ENCODE results near the gene SST. TPM values are rescaled to one million over a fixed set of nuclear protein-coding genes. Genes with fewer than 3 reads are reported as not detected.

SST gene
- total RNA-seq, 2 experiments from 2014 or later, result not detected

GRCh38 chr3:187667526-187667925 is 2.7 kb downstream of the SST start:
- Mint-ChIP-seq H3K9me3 (no peaks in the 10 kb centered on the region), H3K36me3 (ENCODE audit: low read depth) (no peaks in the 10 kb centered on the region), H3K27me3 (peaks cover 78% of the 10 kb centered on the region), H3K27ac (no peak overlapping the region), H3K4me1 (ENCODE audit: low read depth) (no peaks in the 10 kb centered on the region), H3K4me3 (no peak overlapping the region)
- ChIA-PET POLR2A (no interaction called here), CTCF (interaction anchor here (3.1 kb wide), 1 partner anchor 12 kb away, joined by 15 read pairs; no protein-coding TSS in a partner anchor)
- DNase-seq, result no peak
- Histone ChIP-seq H3K4me1 (ENCODE audit: insufficient read depth, low read length) (no peaks in the 10 kb centered on the region), H3K4me3 (ENCODE audit: low read length) (no peak overlapping the region), H3K9me3 (ENCODE audit: control insufficient read depth in 1 of 2, insufficient read depth in 1 of 2, low read length in 2 of 2) (peaks cover 0 to 9% of the 10 kb centered on the region in 2 experiments), H3K27ac (ENCODE audit: low read depth in 1 of 2, low read length in 2 of 2) (no peak overlapping the region), H3K36me3 (ENCODE audit: insufficient read depth, low read length) (no peaks in the 10 kb centered on the region), H3K27me3 (ENCODE audit: control insufficient read depth in 1 of 2, insufficient read depth in 2 of 2, low read length in 2 of 2) (peaks cover 17 to 55% of the 10 kb centered on the region in 2 experiments)
- TF ChIP-seq, protein P1, sequence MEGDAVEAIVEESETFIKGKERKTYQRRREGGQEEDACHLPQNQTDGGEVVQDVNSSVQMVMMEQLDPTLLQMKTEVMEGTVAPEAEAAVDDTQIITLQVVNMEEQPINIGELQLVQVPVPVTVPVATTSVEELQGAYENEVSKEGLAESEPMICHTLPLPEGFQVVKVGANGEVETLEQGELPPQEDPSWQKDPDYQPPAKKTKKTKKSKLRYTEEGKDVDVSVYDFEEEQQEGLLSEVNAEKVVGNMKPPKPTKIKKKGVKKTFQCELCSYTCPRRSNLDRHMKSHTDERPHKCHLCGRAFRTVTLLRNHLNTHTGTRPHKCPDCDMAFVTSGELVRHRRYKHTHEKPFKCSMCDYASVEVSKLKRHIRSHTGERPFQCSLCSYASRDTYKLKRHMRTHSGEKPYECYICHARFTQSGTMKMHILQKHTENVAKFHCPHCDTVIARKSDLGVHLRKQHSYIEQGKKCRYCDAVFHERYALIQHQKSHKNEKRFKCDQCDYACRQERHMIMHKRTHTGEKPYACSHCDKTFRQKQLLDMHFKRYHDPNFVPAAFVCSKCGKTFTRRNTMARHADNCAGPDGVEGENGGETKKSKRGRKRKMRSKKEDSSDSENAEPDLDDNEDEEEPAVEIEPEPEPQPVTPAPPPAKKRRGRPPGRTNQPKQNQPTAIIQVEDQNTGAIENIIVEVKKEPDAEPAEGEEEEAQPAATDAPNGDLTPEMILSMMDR (IDR thresholded peaks at IDR 0.05), result no peak
- no peak for ATAC-seq (ENCODE audit: poor library complexity)
- intact Hi-C loops (cut with DNase I, micrococcal nuclease), result no loop called here

GRCh38 chr3:187665764-187666402 is 4.3 kb downstream of the SST start:
- peaks cover 21 to 39% of the 10 kb centered on the region in 2 experiments for H3K27me3 ChIP-seq (ENCODE audit: control insufficient read depth in 1 of 2, insufficient read depth in 2 of 2, low read length in 2 of 2)
- peaks cover 78% of the 10 kb centered on the region for H3K27me3 Mint-ChIP-seq
- H3K9me3 ChIP-seq (ENCODE audit: control insufficient read depth in 1 of 2, insufficient read depth in 1 of 2, low read length in 2 of 2), result peaks cover 0 to 9% of the 10 kb centered on the region in 2 experiments
- no peaks in the 10 kb centered on the region for H3K36me3 ChIP-seq (ENCODE audit: insufficient read depth, low read length)
- ATAC-seq (ENCODE audit: poor library complexity) (no peak), DNase-seq (no peak)
- no peak overlapping the region for H3K4me3 ChIP-seq (ENCODE audit: low read length)
- no peak overlapping the region for H3K4me3 Mint-ChIP-seq
- no peak overlapping the region for H3K27ac ChIP-seq (ENCODE audit: low read depth in 1 of 2, low read length in 2 of 2)
- ChIA-PET CTCF (no interaction called here), POLR2A (no interaction called here)
- H3K27ac Mint-ChIP-seq, result no peak overlapping the region
- TF ChIP-seq, protein P1 (IDR thresholded peaks at IDR 0.05), result no peak
- H3K4me1 Mint-ChIP-seq (ENCODE audit: low read depth), result no peaks in the 10 kb centered on the region
- intact Hi-C loops (cut with DNase I, micrococcal nuclease), result no loop called here
- no peaks in the 10 kb centered on the region for H3K4me1 ChIP-seq (ENCODE audit: insufficient read depth, low read length)
- H3K9me3 Mint-ChIP-seq, result no peaks in the 10 kb centered on the region
- no peaks in the 10 kb centered on the region for H3K36me3 Mint-ChIP-seq (ENCODE audit: low read depth)

DNA sequence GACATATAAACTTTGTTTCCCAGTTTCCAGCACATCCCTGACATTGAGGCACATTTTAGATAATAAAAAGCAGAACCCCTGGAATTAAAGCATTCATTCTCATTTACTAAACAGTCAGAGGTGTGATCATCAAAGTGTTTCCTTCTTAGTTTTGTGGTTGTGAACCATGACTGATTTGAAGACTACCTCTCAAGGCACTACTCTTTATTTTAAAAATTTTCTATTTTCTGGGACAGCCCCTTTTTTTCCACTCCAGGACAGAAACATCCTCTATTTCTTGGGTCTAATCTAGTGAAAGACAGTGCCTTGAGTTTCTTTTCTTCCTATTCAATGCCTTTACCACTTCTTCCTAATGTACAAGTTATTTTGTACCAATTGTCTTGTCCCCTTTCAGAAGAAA is 5.2 kb downstream of the SST start:
- intact Hi-C loops (cut with DNase I, micrococcal nuclease), result no loop called here
- Histone ChIP-seq H3K27ac (ENCODE audit: low read depth in 1 of 2, low read length in 2 of 2) (no peak overlapping the region), H3K4me3 (ENCODE audit: low read length) (no peak overlapping the region), H3K36me3 (ENCODE audit: insufficient read depth, low read length) (no peaks in the 10 kb centered on the region), H3K9me3 (ENCODE audit: control insufficient read depth in 1 of 2, insufficient read depth in 1 of 2, low read length in 2 of 2) (peaks cover 0 to 5% of the 10 kb centered on the region in 2 experiments), H3K4me1 (ENCODE audit: insufficient read depth, low read length) (no peaks in the 10 kb centered on the region), H3K27me3 (ENCODE audit: control insufficient read depth in 1 of 2, insufficient read depth in 2 of 2, low read length in 2 of 2) (peaks cover 13 to 31% of the 10 kb centered on the region in 2 experiments)
- TF ChIP-seq, protein P1 (IDR thresholded peaks at IDR 0.05), result no peak
- ChIA-PET CTCF (no interaction called here), POLR2A (no interaction called here)
- Mint-ChIP-seq H3K36me3 (ENCODE audit: low read depth) (no peaks in the 10 kb centered on the region), H3K4me3 (no peak overlapping the region), H3K27me3 (peaks cover 78% of the 10 kb centered on the region), H3K27ac (no peak overlapping the region), H3K4me1 (ENCODE audit: low read depth) (no peaks in the 10 kb centered on the region), H3K9me3 (no peaks in the 10 kb centered on the region)
- ATAC-seq (ENCODE audit: poor library complexity) (no peak), DNase-seq (no peak)

All from CD4-positive, alpha-beta T cell (primary cell).